Mammary epithelial cell (primary cell): Measurements from ENCODE around the gene THUMPD3.

Source experiments
- EZH2 ChIP-seq: IDR thresholded peaks from 2 replicates; pipeline ENCODE4 v1.6.1; 2012; ENCODE audit warnings: low read length, inconsistent platforms, borderline replicate concordance
- TF ChIP-seq, protein P1 (sequence below), 2 donors: IDR thresholded peaks in 1 of 2; conservative IDR thresholded peaks in 1 of 2; 2 replicates each; pipeline ENCODE4 v1.5.1; 2011 to 2012; ENCODE audit warnings: inconsistent platforms in 2 of 2, low read length in 2 of 2, mild to moderate bottlenecking in 2 of 2, control low read depth in 1 of 2, low read depth in 1 of 2; ENCODE audit not compliant: insufficient read depth in 1 of 2; ENCODE audit errors: extremely low read depth in 1 of 2

- TF ChIP-seq EZH2, result no peak
- TF ChIP-seq, protein P1, sequence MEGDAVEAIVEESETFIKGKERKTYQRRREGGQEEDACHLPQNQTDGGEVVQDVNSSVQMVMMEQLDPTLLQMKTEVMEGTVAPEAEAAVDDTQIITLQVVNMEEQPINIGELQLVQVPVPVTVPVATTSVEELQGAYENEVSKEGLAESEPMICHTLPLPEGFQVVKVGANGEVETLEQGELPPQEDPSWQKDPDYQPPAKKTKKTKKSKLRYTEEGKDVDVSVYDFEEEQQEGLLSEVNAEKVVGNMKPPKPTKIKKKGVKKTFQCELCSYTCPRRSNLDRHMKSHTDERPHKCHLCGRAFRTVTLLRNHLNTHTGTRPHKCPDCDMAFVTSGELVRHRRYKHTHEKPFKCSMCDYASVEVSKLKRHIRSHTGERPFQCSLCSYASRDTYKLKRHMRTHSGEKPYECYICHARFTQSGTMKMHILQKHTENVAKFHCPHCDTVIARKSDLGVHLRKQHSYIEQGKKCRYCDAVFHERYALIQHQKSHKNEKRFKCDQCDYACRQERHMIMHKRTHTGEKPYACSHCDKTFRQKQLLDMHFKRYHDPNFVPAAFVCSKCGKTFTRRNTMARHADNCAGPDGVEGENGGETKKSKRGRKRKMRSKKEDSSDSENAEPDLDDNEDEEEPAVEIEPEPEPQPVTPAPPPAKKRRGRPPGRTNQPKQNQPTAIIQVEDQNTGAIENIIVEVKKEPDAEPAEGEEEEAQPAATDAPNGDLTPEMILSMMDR (conservative IDR thresholded peaks at IDR 0.05 in 1 of 2, IDR thresholded peaks at IDR 0.05 in 1 of 2; ENCODE audit: extremely low read depth in 1 of 2, insufficient read depth in 1 of 2, low read depth in 1 of 2, low read length in 2 of 2), result no peak
Measured at GRCh38 chr3:9399337-9399703, 36.5 kb downstream of the THUMPD3 start.
